Colonic mucosa (tissue), 4 donors: ENCODE measurements around the gene ELF4. TPM values are rescaled to one million over a fixed set of nuclear protein-coding genes. Genes with fewer than 3 reads are reported as not detected.

Experiments used
- DNase-seq: peaks from one replicate; pipeline ENCODE4 v3.0.0-alpha.2; 2020
- H3K27ac ChIP-seq: fragments of 200-600 bp; one replicate; pipeline ENCODE4 v1.8.0; 2021
- H3K27me3 ChIP-seq: fragments of 200-600 bp; one replicate; pipeline ENCODE4 v1.8.0; 2021
- H3K36me3 ChIP-seq: fragments of 200-600 bp; one replicate; pipeline ENCODE4 v1.8.0; 2021
- H3K4me1 ChIP-seq: fragments of 200-600 bp; one replicate; pipeline ENCODE4 v1.8.0; 2021; ENCODE audit warnings: mild to moderate bottlenecking
- H3K4me3 ChIP-seq: fragments of 200-600 bp; one replicate; pipeline ENCODE4 v1.8.0; 2021
- H3K9ac ChIP-seq, 2 donors: one replicate each; pipeline ENCODE4 v1.7.0; 2013; ENCODE audit warnings: control low read depth in 2 of 2, low read depth in 2 of 2, low read length in 2 of 2
- H3K9me3 ChIP-seq: fragments of 200-600 bp; one replicate; pipeline ENCODE4 v1.8.0; 2021
- CTCF ChIP-seq: fragments of 200-600 bp; IDR thresholded peaks from one replicate; pipeline ENCODE4 v1.8.0; 2022; ENCODE audit warnings: antibody characterized with exemption, mild to moderate bottlenecking
- intact Hi-C: fragments of 100-400 bp; cut with DNase I; formaldehyde crosslinking; loops from one replicate; pipeline ENCODE4 v1.14.1; 2022
- total RNA-seq, 2 donors: library from RNA; stranded (reverse); fragmentation: NEBNext Ultra II Directional in 1 of 2; extraction: Animal tissue kit (Norgen Biotek cat#: 25700) in 1 of 2; gene quantifications; one replicate each; pipeline ENCODE4 v1.2.1, GENCODE V29; 2021
- donor health status: healthy.
- donor health status: DM: no; HTN: no; CAD: no.
- donor health status: DM: no; HTN: no; CAD: no.

Gene ELF4
- total RNA-seq, 2 donors from 2014 or later: 30.6 to 42.4 TPM

DNA sequence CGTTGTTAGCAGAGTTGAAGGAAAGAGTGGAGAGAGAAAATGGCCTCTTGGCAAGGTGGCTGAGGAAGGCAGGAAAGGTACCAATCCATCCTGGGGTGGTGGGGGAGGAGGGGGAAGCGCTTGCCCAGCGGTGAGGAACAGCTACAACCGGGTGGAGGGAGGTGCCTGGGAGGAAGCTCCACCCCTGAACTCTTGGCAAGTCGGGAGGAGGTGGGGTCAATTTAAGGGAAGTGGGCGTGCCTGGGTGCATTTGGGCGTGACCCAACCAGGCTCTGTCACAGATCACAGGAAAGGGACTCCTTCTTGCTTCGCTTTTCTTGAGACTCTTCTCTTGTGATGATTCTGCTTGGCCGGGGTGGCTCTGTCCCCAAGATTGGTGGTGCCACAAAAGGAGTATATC, 86.2 kb downstream of the ELF4 start:
- no peaks in the 10 kb centered on the region for H3K9me3 ChIP-seq
- no peaks in the 10 kb centered on the region for H3K36me3 ChIP-seq
- no peak for TF ChIP-seq CTCF
- peak; percentile 83 for DNase-seq
- H3K4me1 ChIP-seq: no peaks in the 10 kb centered on the region
- no peaks in the 10 kb centered on the region for H3K27me3 ChIP-seq
- H3K9ac ChIP-seq: no peak overlapping the region
- no peak overlapping the region for H3K27ac ChIP-seq
- no peak overlapping the region for H3K4me3 ChIP-seq
- intact Hi-C loops: no loop called here

- H3K4me1 ChIP-seq: no peaks in the 10 kb centered on the region
- no peak overlapping the region for H3K27ac ChIP-seq
- H3K27me3 ChIP-seq: no peaks in the 10 kb centered on the region
- H3K36me3 ChIP-seq: no peaks in the 10 kb centered on the region
- no peak for DNase-seq
- H3K4me3 ChIP-seq: no peak overlapping the region
- no peak overlapping the region for H3K9ac ChIP-seq
- intact Hi-C loops: no loop called here
- H3K9me3 ChIP-seq: no peaks in the 10 kb centered on the region
- no peak for TF ChIP-seq CTCF
These were observed 89.5 kb downstream of the ELF4 start for GRCh38 chrX:130020661-130021324.

- Histone ChIP-seq H3K36me3 (no peaks in the 10 kb centered on the region), H3K4me1 (no peaks in the 10 kb centered on the region)
These were observed 92.2 kb downstream of the ELF4 start for GRCh38 chrX:130018143-130018542.

DNA sequence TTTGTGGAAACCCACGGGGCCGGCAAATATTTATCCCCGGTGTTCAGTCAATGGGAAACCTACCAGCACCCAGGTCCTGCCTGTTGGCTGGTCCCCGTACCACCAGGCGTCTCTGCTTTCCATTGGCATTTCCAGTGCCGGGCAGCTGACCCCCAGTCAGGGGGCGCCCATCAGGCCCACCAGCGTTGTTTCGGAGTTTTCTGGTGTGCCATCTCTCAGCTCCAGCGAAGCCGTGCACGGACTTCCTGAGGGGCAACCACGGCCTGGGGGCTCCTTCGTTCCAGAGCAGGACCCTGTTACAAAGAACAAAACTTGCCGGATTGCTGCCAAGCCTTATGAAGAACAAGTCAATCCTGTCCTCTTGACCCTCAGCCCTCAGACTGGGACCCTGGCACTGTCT, 95.1 kb downstream of the ELF4 start:
- Histone ChIP-seq H3K4me1 (no peaks in the 10 kb centered on the region), H3K9ac (no peak overlapping the region), H3K36me3 (no peaks in the 10 kb centered on the region), H3K27me3 (no peaks in the 10 kb centered on the region), H3K9me3 (no peaks in the 10 kb centered on the region), H3K27ac (no peak overlapping the region), H3K4me3 (no peak overlapping the region)
- no peak for TF ChIP-seq CTCF
- intact Hi-C loops: no loop called here
- DNase-seq: no peak

More at GRCh38 chrX:130018143-130018542, 92.2 kb downstream of the ELF4 start:
- DNase-seq: no peak
- Histone ChIP-seq H3K9ac (no peak overlapping the region), H3K27me3 (no peaks in the 10 kb centered on the region), H3K9me3 (no peaks in the 10 kb centered on the region), H3K27ac (no peak overlapping the region), H3K4me3 (no peak overlapping the region)
- intact Hi-C loops: no loop called here
- TF ChIP-seq CTCF: no peak

Other genes with a start within 250 kb of the ELF4 start
- 10 to 100 TPM in 1 of 2 donors, 1 to 10 TPM in 1; 9.9 to 17.4 TPM for gene UTP14A, start 204.3 kb downstream of the ELF4 start, total RNA-seq
- 10 to 100 TPM in 1 of 2 donors, 1 to 10 TPM in 1; 8.3 to 14.4 TPM for gene BCORL1, start 127.9 kb downstream of the ELF4 start, total RNA-seq
- gene AIFM1, start 55.3 kb upstream of the ELF4 start, total RNA-seq: 10 to 100 TPM; 85.2 to 89.0 TPM
- gene RAB33A, start 61.5 kb upstream of the ELF4 start, total RNA-seq: under 1 TPM in 1 of 2 donors, not detected in 1; 0.50 TPM
- 1 to 10 TPM; 2.1 to 2.4 TPM for gene ZNF280C, start 158.4 kb upstream of the ELF4 start, total RNA-seq
- 1 to 10 TPM; 6.4 to 7.1 TPM for gene SLC25A14, start 229.4 kb upstream of the ELF4 start, total RNA-seq